AG04449 (cell line): ENCODE results near the gene STXBP3.
A peak's percentile ranks its signal among the peaks of the same experiment; 100 is the strongest.

Experiments used
- CTCF ChIA-PET: fragments of 350-600 bp; formaldehyde crosslinking; extraction: SDS; loops from one replicate; lab custom pipeline; 2021; ENCODE audit warnings: antibody characterized with exemption; lab: Yijun Ruan, JAX
- POLR2A ChIA-PET: fragments of 400-600, 350-600 bp; formaldehyde crosslinking; extraction: SDS; loops from one replicate; lab custom pipeline; 2020; ENCODE audit warnings: antibody characterized with exemption, inconsistent platforms; lab: Yijun Ruan, JAX
- DNase-seq: peaks from one replicate; pipeline ENCODE4 v3.0.0-alpha.2; 2010; ENCODE audit warnings: low read depth, low spot score
- H3K4me3 ChIP-seq: 2 replicates; pipeline ENCODE4 v1.5.1; 2011; ENCODE audit warnings: low read depth, mild to moderate bottlenecking, control low read depth, low read length
- TF ChIP-seq, protein P1 (sequence below): IDR thresholded peaks from one replicate; pipeline ENCODE4 v1.5.1; 2011; ENCODE audit warnings: mild to moderate bottlenecking, moderate library complexity, low read length, control low read depth, inconsistent platforms; ENCODE audit not compliant: insufficient read depth; ENCODE audit errors: missing control alignments

STXBP3 gene

GRCh38 chr1:108747171-108747850 lies 837 bp downstream of the STXBP3 start:
- CTCF ChIA-PET: interaction anchor here (0.6 kb wide), 1 partner anchor 186 kb away, joined by 3 read pairs; no protein-coding TSS in a partner anchor
- peak overlapping the region; percentile 97 for H3K4me3 ChIP-seq
- POLR2A ChIA-PET: interaction anchor here (0.6 to 1.0 kb wide), 4 partner anchors 17 to 69 kb away, joined by 3 read pairs; partner anchors contain the start of gene PRPF38B
- peak; percentile 36 for DNase-seq
- TF ChIP-seq, protein P1, sequence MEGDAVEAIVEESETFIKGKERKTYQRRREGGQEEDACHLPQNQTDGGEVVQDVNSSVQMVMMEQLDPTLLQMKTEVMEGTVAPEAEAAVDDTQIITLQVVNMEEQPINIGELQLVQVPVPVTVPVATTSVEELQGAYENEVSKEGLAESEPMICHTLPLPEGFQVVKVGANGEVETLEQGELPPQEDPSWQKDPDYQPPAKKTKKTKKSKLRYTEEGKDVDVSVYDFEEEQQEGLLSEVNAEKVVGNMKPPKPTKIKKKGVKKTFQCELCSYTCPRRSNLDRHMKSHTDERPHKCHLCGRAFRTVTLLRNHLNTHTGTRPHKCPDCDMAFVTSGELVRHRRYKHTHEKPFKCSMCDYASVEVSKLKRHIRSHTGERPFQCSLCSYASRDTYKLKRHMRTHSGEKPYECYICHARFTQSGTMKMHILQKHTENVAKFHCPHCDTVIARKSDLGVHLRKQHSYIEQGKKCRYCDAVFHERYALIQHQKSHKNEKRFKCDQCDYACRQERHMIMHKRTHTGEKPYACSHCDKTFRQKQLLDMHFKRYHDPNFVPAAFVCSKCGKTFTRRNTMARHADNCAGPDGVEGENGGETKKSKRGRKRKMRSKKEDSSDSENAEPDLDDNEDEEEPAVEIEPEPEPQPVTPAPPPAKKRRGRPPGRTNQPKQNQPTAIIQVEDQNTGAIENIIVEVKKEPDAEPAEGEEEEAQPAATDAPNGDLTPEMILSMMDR: no peak

GRCh38 chr1:108747898-108748297 lies 1.4 kb downstream of the STXBP3 start:
- no peak overlapping the region; the same call in 1 of the 2 replicates for H3K4me3 ChIP-seq
- POLR2A ChIA-PET: no interaction called here
- CTCF ChIA-PET: no interaction called here
- no peak for DNase-seq
- TF ChIP-seq, protein P1: no peak

GRCh38 chr1:108749081-108749480 lies 2.6 kb downstream of the STXBP3 start:
- POLR2A ChIA-PET: no interaction called here
- CTCF ChIA-PET: no interaction called here
- TF ChIP-seq, protein P1: no peak
- no peak for DNase-seq
- no peak overlapping the region for H3K4me3 ChIP-seq

GRCh38 chr1:108750476-108751181 lies 4.2 kb downstream of the STXBP3 start:
- TF ChIP-seq, protein P1: no peak
- ChIA-PET POLR2A (no interaction called here), CTCF (no interaction called here)
- DNase-seq: no peak
- H3K4me3 ChIP-seq: no peak overlapping the region

DNA sequence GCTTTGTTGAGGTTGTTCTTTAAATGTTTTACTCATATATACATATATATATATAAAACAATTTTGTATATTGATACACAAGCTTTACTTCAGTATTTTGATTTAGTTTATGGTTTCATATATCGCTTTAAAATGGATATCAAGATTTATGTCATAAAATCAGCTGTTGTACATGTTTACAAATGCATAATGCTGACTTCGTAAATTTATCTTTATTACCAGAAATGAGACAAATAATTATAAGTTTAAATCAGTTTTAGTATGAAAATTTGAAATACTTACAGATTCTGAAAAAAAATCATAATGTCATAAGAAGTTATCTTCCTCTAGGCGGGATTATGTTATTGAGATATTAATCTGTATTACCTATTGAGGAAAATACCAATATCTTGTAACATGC lies 6.9 kb downstream of the STXBP3 start:
- H3K4me3 ChIP-seq: no peak overlapping the region
- POLR2A ChIA-PET: no interaction called here
- CTCF ChIA-PET: interaction anchor here (1.1 kb wide), 1 partner anchor 18 kb away, joined by 3 read pairs; no protein-coding TSS in a partner anchor
- TF ChIP-seq, protein P1: no peak
- no peak for DNase-seq

DNA sequence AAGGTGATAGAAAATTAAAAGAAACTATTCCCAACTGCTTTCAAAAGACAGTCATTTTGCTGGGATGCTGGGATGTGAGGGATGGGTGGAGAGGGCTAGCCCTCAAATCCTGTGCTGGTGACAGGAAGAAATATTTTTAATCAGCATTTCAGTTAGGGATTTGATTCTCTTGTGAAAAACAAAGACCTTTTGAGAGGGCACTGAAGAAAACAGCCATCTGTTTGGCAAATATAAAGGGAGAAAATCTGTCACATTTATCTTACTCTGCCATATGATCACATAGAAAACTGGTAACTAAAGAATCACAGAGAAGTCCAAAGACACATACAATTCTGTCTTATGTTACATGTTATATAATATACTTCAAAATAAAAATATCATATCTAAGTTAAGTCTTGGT lies 12.3 kb downstream of the STXBP3 start:
- POLR2A ChIA-PET: no interaction called here
- CTCF ChIA-PET: no interaction called here
- TF ChIP-seq, protein P1: no peak
- no peak for DNase-seq
- H3K4me3 ChIP-seq: no peak overlapping the region
